Measurements from ENCODE around the gene CES5A. TPM values are rescaled to one million over a fixed set of nuclear protein-coding genes. Genes with fewer than 3 reads are reported as not detected.

The CES5A gene
- total and polyA plus RNA-seq, 2 of the 8 experiments (the other 6 are each of a cell fraction or from before 2014, with no cell fraction given): not detected

DNA sequence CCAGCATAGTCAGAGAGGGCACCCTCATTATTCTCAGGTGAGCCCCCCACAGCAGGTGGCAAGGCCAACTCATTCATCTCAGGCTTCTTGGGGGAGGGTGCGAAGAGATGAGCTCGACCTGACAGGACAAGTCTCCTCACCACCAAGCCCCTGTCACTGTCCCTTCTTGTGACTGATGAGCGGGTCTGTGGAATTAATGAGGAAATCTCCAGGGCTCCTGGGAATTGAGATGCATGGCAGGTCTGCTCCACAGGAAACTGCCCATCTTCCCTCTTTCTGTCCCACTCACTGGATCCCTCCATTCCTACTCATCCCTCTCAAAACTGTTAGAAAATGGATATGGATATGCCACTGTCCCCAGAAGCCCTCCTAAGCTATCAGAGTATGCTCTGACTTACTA, 32.5 kb upstream of the CES5A start:
- no peak overlapping the region for H3K4me3 ChIP-seq (ENCODE audit: extremely low read depth in 1 of 4, insufficient read depth in 2 of 4, low read depth in 3 of 4, low read length in 4 of 4)
- H3K79me1 ChIP-seq (ENCODE audit: low read depth, low read length): no peaks in the 10 kb centered on the region
- no peak overlapping the region for H3K56ac ChIP-seq (replicated peaks; ENCODE audit: insufficient read length, low read depth, low read length)
- H3K79me2 ChIP-seq (ENCODE audit: control insufficient read depth in 1 of 2, insufficient read depth in 2 of 2, low read length in 2 of 2): no peaks in the 10 kb centered on the region
- 92% methylated on average over 3 of the region's 3 CpGs; no CpG with 5 or more reads in 1 of the 2 experiments for WGBS, 2 experiments (ENCODE audit: extremely low coverage in 1 of 2, insufficient coverage in 1 of 2, insufficient read length in 1 of 2, insufficient replicate concordance in 2 of 2, low coverage in 1 of 2, low lambda C conversion rate in 2 of 2, missing lambda C conversion rate in 1 of 2)
- 0 out of 2 replicates have a peak overlapping the region, but pooled peaks have one; percentile 6 for H3K18ac ChIP-seq (ENCODE audit: extremely low read depth, low read length)
- H3K14ac ChIP-seq (ENCODE audit: insufficient read length): no peak overlapping the region
- H3K36me3 ChIP-seq (ENCODE audit: control insufficient read depth in 2 of 4, insufficient read depth in 4 of 4, low read length in 3 of 4): no peaks in the 10 kb centered on the region
- no peak overlapping the region for H4K91ac ChIP-seq (replicated peaks; ENCODE audit: insufficient read length, low read length)
- H3K9ac ChIP-seq (replicated peaks in 1 of 4; ENCODE audit: extremely low read depth in 1 of 4, low read depth in 3 of 4, low read length in 3 of 4): no peak overlapping the region
- H3K23me2 ChIP-seq (ENCODE audit: low read depth, low read length): no peaks in the 10 kb centered on the region; the same call in 1 of the 2 replicates
- H3K4me2 ChIP-seq (ENCODE audit: insufficient read depth in 1 of 2, low read depth in 2 of 2, low read length in 2 of 2): no peak overlapping the region
- H3K4ac ChIP-seq (replicated peaks; ENCODE audit: insufficient read length, low read depth, low read length): no peak overlapping the region
- no peak overlapping the region for H4K8ac ChIP-seq (ENCODE audit: extremely low read depth, insufficient read depth, low read length)
- no peak for DNase-seq (ENCODE audit: low read depth in 1 of 2, low spot score in 2 of 2)
- no peaks in the 10 kb centered on the region for H3K4me1 ChIP-seq (replicated peaks in 1 of 4; ENCODE audit: control insufficient read depth in 3 of 4, insufficient read depth in 4 of 4, low read length in 3 of 4)
- no peak overlapping the region for H2AK5ac ChIP-seq (ENCODE audit: low read depth, low read length)
- TF ChIP-seq KDM4A (IDR thresholded peaks at IDR 0.05; ENCODE audit: low read depth, low read length, severe bottlenecking) (no peak), JUN (IDR thresholded peaks at IDR 0.05; ENCODE audit: low read depth, low read length) (no peak)
- no peak overlapping the region for H2BK120ac ChIP-seq (replicated peaks; ENCODE audit: low read depth, low read length)
- no peak overlapping the region for H2BK5ac ChIP-seq (ENCODE audit: low read depth, low read length)
- H2BK20ac ChIP-seq (ENCODE audit: low read length): no peak overlapping the region
- no peak overlapping the region for H2BK12ac ChIP-seq (ENCODE audit: low read depth, low read length)
- H3K23ac ChIP-seq (ENCODE audit: insufficient read length): no peak overlapping the region
- H2BK15ac ChIP-seq (ENCODE audit: low read length): no peak overlapping the region
- ChIA-PET CTCF (ENCODE audit: partially characterized antibody) (interaction anchor here (0.6 to 1.7 kb wide), 3 partner anchors 36 to 1742 kb away, joined by 3 to 6 read pairs (median 3); no protein-coding TSS in a partner anchor), POLR2A (ENCODE audit: partially characterized antibody) (interaction anchor here (0.6 kb wide), 1 partner anchor 27 kb away, joined by 3 read pairs; no protein-coding TSS in a partner anchor)
- no peaks in the 10 kb centered on the region for H4K20me1 ChIP-seq (replicated peaks in 1 of 2; ENCODE audit: control insufficient read depth in 1 of 2, insufficient read depth in 2 of 2, low read length in 2 of 2)
- H3K9me3 ChIP-seq (ENCODE audit: insufficient read depth in 2 of 2, low read depth in 1 of 2, low read length in 1 of 2): no peaks in the 10 kb centered on the region
- H2AFZ ChIP-seq (ENCODE audit: low read length): no peak overlapping the region
- H4K5ac ChIP-seq (ENCODE audit: insufficient read length, low read depth, low read length): no peak overlapping the region
- H3K27ac ChIP-seq (ENCODE audit: low read depth, low read length): no peak overlapping the region
- no peak for FAIRE-seq
- no peaks in the 10 kb centered on the region for H3K27me3 ChIP-seq (replicated peaks in 1 of 4; ENCODE audit: control insufficient read depth in 3 of 4, extremely low read depth in 1 of 4, insufficient read depth in 3 of 4, low read length in 3 of 4)

Measured in H1 (cell line).